ENCODE results near the gene WDFY3.

DNA sequence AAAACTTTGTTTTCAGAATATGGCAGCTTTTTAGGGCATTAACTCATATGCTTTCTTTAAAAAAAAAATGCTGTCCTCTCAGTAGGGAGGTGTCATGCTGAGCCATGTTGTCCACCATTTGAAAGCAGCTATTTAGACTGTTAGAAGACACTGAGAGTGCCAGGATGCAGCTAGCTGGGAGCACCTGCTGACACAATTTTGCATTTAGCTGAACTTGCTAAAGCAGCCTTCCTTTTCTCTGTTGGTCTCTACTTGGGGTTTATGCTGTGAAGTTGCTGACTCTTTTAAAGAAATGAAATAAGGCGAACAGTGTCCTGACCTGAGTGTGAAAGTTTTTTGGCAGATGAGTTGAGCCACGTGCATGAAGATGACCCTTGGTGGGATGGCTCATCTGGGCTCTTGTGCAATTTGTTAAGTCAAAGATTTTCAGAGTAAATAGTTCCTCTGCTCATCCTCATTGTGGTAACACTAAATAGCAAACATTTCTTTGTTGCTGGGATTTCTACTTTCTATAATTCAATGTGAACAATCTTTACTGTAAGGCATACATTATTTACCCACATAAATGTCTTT is 319.1 kb downstream of the WDFY3 start:
- TF ChIP-seq CTCF (IDR thresholded peaks at IDR 0.05): no peak
- no peak for TF ChIP-seq TEAD4 (IDR thresholded peaks at IDR 0.05; ENCODE audit: borderline replicate concordance, insufficient read depth)
- TF ChIP-seq JUND (IDR thresholded peaks at IDR 0.05): no peak
- TF ChIP-seq YY1 (IDR thresholded peaks at IDR 0.05; ENCODE audit: low read depth): no peak
- no peak for TF ChIP-seq NRF1 (IDR thresholded peaks at IDR 0.05; ENCODE audit: low read depth, low read length)
- no peak for TF ChIP-seq GABPA (IDR thresholded peaks at IDR 0.05; ENCODE audit: low read depth)

Measured in SK-N-SH (cell line).